Measurements from ENCODE around the gene CERKL. TPM values are rescaled to one million over a fixed set of nuclear protein-coding genes. Genes with fewer than 3 reads are reported as not detected.

The CERKL gene
- total and polyA plus RNA-seq, 2 of the 13 experiments (the other 11 are each of a cell fraction or from before 2014, with no cell fraction given), result not detected

DNA sequence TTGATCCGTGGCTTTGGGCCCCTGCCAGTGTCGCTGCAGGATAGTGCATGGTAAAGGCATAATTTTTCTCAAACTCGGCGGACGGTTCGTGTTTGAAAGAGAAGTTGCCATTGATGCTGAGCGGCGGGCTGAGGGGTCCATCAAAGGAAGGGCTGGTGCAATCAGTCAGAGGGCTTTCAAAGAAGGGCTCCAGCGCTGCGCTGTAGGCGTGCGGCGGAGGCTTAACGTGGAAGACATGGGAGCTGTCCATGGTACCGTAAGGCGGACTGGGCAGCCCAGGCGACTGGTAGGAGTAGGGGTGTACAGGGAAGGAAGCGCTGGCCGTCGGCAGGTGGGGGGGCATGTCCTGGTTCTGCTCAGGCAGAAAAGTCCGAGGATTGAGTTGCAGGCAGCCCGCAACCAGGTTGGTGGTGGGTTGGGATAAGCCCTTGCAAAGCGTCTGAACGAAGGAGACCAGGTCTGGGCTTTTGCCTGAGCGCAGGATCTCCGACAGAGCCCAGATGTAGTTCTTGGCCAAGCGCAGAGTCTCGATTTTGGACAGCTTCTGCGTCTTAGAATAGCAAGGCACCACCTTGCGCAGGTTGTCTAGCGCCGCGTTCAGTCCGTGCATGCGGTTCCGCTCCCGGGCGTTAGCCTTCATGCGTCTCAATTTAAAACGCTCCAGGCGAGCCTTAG lies 21.1 kb upstream of the CERKL start (continued):
- no peak for TF ChIP-seq ZNF383 (CRISPR knock-in tag; IDR thresholded peaks at IDR 0.05; ENCODE audit: borderline replicate concordance)
- TF ChIP-seq ZNF441 (CRISPR knock-in tag; IDR thresholded peaks at IDR 0.05; ENCODE audit: borderline replicate concordance), result peak; percentile 80; the same call in 1 of the 2 replicates
- no peak for TF ChIP-seq PHF21A (CRISPR knock-in tag; IDR thresholded peaks at IDR 0.05)
- TF ChIP-seq, protein P1, sequence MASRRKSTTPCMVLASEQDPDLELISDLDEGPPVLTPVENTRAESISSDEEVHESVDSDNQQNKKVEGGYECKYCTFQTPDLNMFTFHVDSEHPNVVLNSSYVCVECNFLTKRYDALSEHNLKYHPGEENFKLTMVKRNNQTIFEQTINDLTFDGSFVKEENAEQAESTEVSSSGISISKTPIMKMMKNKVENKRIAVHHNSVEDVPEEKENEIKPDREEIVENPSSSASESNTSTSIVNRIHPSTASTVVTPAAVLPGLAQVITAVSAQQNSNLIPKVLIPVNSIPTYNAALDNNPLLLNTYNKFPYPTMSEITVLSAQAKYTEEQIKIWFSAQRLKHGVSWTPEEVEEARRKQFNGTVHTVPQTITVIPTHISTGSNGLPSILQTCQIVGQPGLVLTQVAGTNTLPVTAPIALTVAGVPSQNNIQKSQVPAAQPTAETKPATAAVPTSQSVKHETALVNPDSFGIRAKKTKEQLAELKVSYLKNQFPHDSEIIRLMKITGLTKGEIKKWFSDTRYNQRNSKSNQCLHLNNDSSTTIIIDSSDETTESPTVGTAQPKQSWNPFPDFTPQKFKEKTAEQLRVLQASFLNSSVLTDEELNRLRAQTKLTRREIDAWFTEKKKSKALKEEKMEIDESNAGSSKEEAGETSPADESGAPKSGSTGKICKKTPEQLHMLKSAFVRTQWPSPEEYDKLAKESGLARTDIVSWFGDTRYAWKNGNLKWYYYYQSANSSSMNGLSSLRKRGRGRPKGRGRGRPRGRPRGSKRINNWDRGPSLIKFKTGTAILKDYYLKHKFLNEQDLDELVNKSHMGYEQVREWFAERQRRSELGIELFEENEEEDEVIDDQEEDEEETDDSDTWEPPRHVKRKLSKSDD (CRISPR knock-in tag; IDR thresholded peaks at IDR 0.05; ENCODE audit: low read depth), result no peak
- peak; percentile 54; the same call in 1 of the 2 replicates for TF ChIP-seq PPARG (CRISPR knock-in tag; conservative IDR thresholded peaks at IDR 0.05)
- no peak for TF ChIP-seq ASH2L (IDR thresholded peaks at IDR 0.05; ENCODE audit: insufficient read length, low read depth, low read length)
- TF ChIP-seq, protein P2, sequence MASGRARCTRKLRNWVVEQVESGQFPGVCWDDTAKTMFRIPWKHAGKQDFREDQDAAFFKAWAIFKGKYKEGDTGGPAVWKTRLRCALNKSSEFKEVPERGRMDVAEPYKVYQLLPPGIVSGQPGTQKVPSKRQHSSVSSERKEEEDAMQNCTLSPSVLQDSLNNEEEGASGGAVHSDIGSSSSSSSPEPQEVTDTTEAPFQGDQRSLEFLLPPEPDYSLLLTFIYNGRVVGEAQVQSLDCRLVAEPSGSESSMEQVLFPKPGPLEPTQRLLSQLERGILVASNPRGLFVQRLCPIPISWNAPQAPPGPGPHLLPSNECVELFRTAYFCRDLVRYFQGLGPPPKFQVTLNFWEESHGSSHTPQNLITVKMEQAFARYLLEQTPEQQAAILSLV (CRISPR knock-in tag; IDR thresholded peaks at IDR 0.05; ENCODE audit: borderline replicate concordance), result peak; percentile 84
- TF ChIP-seq GTF3A (CRISPR knock-in tag; conservative IDR thresholded peaks at IDR 0.05), result no peak
- peak; percentile 86 for TF ChIP-seq KDM2A (CRISPR knock-in tag; IDR thresholded peaks at IDR 0.05; ENCODE audit: borderline replicate concordance, low read depth)
- TF ChIP-seq HNF4G (IDR thresholded peaks at IDR 0.05; ENCODE audit: borderline replicate concordance, low read depth, low read length), result no peak
- 0 out of 2 replicates have a peak, but pooled peaks have one; percentile 50 for TF ChIP-seq HNF4G (CRISPR knock-in tag; IDR thresholded peaks at IDR 0.05; ENCODE audit: borderline replicate concordance, low read depth)
- TF ChIP-seq HIVEP1 (CRISPR knock-in tag; IDR thresholded peaks at IDR 0.05), result peak; percentile 75
- TF ChIP-seq, protein P3, sequence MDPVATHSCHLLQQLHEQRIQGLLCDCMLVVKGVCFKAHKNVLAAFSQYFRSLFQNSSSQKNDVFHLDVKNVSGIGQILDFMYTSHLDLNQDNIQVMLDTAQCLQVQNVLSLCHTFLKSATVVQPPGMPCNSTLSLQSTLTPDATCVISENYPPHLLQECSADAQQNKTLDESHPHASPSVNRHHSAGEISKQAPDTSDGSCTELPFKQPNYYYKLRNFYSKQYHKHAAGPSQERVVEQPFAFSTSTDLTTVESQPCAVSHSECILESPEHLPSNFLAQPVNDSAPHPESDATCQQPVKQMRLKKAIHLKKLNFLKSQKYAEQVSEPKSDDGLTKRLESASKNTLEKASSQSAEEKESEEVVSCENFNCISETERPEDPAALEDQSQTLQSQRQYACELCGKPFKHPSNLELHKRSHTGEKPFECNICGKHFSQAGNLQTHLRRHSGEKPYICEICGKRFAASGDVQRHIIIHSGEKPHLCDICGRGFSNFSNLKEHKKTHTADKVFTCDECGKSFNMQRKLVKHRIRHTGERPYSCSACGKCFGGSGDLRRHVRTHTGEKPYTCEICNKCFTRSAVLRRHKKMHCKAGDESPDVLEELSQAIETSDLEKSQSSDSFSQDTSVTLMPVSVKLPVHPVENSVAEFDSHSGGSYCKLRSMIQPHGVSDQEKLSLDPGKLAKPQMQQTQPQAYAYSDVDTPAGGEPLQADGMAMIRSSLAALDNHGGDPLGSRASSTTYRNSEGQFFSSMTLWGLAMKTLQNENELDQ (CRISPR knock-in tag; IDR thresholded peaks at IDR 0.05; ENCODE audit: borderline replicate concordance), result peak; percentile 97
- no peak for TF ChIP-seq RFXANK (CRISPR knock-in tag; IDR thresholded peaks at IDR 0.05)
- TF ChIP-seq SMC3 (IDR thresholded peaks at IDR 0.05; ENCODE audit: low read length), result no peak
- TF ChIP-seq YEATS2 (CRISPR knock-in tag; IDR thresholded peaks at IDR 0.05; ENCODE audit: borderline replicate concordance), result peak; percentile 33; the same call in 1 of the 2 replicates
- TF ChIP-seq, protein P4, sequence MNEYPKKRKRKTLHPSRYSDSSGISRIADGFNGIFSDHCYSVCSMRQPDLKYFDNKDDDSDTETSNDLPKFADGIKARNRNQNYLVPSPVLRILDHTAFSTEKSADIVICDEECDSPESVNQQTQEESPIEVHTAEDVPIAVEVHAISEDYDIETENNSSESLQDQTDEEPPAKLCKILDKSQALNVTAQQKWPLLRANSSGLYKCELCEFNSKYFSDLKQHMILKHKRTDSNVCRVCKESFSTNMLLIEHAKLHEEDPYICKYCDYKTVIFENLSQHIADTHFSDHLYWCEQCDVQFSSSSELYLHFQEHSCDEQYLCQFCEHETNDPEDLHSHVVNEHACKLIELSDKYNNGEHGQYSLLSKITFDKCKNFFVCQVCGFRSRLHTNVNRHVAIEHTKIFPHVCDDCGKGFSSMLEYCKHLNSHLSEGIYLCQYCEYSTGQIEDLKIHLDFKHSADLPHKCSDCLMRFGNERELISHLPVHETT (CRISPR knock-in tag; conservative IDR thresholded peaks at IDR 0.05), result 0 out of 2 replicates have a peak, but pooled peaks have one; percentile 47
- peak; percentile 84; the same call in 1 of the 2 replicates for TF ChIP-seq SP140L (CRISPR knock-in tag; IDR thresholded peaks at IDR 0.05; ENCODE audit: borderline replicate concordance)
- TF ChIP-seq, protein P5, sequence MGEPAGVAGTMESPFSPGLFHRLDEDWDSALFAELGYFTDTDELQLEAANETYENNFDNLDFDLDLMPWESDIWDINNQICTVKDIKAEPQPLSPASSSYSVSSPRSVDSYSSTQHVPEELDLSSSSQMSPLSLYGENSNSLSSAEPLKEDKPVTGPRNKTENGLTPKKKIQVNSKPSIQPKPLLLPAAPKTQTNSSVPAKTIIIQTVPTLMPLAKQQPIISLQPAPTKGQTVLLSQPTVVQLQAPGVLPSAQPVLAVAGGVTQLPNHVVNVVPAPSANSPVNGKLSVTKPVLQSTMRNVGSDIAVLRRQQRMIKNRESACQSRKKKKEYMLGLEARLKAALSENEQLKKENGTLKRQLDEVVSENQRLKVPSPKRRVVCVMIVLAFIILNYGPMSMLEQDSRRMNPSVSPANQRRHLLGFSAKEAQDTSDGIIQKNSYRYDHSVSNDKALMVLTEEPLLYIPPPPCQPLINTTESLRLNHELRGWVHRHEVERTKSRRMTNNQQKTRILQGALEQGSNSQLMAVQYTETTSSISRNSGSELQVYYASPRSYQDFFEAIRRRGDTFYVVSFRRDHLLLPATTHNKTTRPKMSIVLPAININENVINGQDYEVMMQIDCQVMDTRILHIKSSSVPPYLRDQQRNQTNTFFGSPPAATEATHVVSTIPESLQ (CRISPR knock-in tag; conservative IDR thresholded peaks at IDR 0.05), result peak; percentile 86; the same call in 1 of the 2 replicates
